ENCODE measurements around the gene HIRA.

DNA sequence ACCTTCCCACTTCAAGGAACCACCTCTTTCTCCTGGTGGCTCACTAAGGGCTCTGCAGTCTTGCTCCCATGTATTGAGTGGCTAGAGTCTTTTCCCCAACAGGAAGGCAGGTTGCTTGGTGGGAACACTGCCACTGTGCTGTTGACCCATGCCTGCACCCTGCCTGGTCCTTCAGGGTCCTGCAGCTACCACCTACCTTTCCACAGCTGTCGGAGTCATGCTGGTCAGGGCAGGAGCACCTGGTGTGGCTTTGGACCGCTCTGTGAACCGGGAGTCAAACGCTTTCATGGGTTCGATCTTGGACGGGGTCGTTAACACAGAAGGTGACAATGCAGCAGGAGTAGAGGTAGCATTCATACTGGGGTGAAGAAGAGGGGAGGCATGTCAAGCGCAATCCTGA, 56.1 kb downstream of the HIRA start:
- TF ChIP-seq POLR2A (IDR thresholded peaks at IDR 0.05; ENCODE audit: low read depth, low read length) (no peak), TAF1 (IDR thresholded peaks at IDR 0.05; ENCODE audit: borderline replicate concordance, low read depth, low read length) (no peak)
